ENCODE results near the gene FBXL3. TPM values are rescaled to one million over a fixed set of nuclear protein-coding genes. Genes with fewer than 3 reads are reported as not detected.

FBXL3 gene
- total and polyA plus RNA-seq, 3 experiments from 2014 or later = 34.5 to 45.0 (median 41.7) TPM

- ChIA-PET CTCF (interaction anchor here (1.3 to 6.0 kb wide), 2 partner anchors 13 to 21 kb away, joined by 3 to 71 read pairs; partner anchors contain the start of gene CLN5), POLR2A (interaction anchor here (0.7 to 1.2 kb wide), 2 partner anchors 14 to 16 kb away, joined by 3 to 4 read pairs; partner anchors contain the start of gene CLN5)
- Histone ChIP-seq H3K27ac (ENCODE audit: low read depth, low read length) (no peak overlapping the region), H3K4me1 (ENCODE audit: insufficient read depth, low read length) (no peaks in the 10 kb centered on the region), H3K4me3 (ENCODE audit: low read length) (no peak overlapping the region), H3K27me3 (ENCODE audit: insufficient read depth, low read length, poor library complexity, severe bottlenecking) (peaks cover 10% of the 10 kb centered on the region), H3K9me3 (ENCODE audit: low read length) (no peaks in the 10 kb centered on the region), H3K36me3 (ENCODE audit: insufficient read depth, low read length) (no peaks in the 10 kb centered on the region)
- peaks cover 8 to 24% (median 14%) of the 10 kb centered on the region in 3 donors for H3K4me1 Mint-ChIP-seq
- H3K9me3 Mint-ChIP-seq = peaks cover 0 to 2% (median 0%) of the 10 kb centered on the region in 5 donors
- peak overlapping the region in 1 of 7 donors; percentile 53 for H3K4me3 Mint-ChIP-seq
- peaks cover 38 to 72% of the 10 kb centered on the region in 2 donors for H3K27me3 Mint-ChIP-seq
- no peaks in the 10 kb centered on the region for H3K36me3 Mint-ChIP-seq
- H3K27ac Mint-ChIP-seq = peak overlapping the region in 1 of 8 donors; percentile 77
- no peak for DNase-seq
Measured at GRCh38 chr13:76976929-76977328, 50.0 kb downstream of the FBXL3 start.

DNA sequence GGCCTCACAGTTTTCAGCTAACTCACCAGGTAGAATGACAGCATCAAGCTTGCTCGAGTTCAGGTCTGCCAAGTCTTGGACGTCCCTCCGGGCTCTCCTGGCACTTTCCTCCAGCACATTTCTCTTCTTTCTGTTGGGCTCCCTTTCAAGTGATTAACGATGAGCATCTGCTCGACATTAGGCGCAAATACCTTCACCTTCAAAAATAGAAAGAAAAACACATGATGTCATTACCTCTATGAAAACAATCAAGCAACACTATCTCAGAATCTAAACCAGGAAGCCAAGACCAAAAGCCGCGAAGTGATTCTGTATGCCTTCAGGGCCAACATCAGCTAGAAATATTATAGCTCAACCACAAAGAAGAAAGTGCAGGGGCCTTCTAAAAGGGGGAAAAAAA lies 50.5 kb downstream of the FBXL3 start:
- CTCF ChIA-PET = interaction anchor here (1.3 to 6.0 kb wide), 2 partner anchors 13 to 22 kb away, joined by 3 to 71 read pairs; partner anchors contain the start of gene CLN5
- H3K4me3 Mint-ChIP-seq = peak overlapping the region in 3 of 7 donors; percentile 39 to 53 (median 50)
- no peaks in the 10 kb centered on the region for H3K36me3 Mint-ChIP-seq
- no peaks in the 10 kb centered on the region for H3K36me3 ChIP-seq (ENCODE audit: insufficient read depth, low read length)
- peaks cover 8 to 24% (median 14%) of the 10 kb centered on the region in 3 donors for H3K4me1 Mint-ChIP-seq
- peaks cover 37 to 72% of the 10 kb centered on the region in 2 donors for H3K27me3 Mint-ChIP-seq
- no peak overlapping the region for H3K4me3 ChIP-seq (ENCODE audit: low read length)
- H3K9me3 Mint-ChIP-seq = peaks cover 0 to 2% (median 0%) of the 10 kb centered on the region in 5 donors
- H3K27ac ChIP-seq (ENCODE audit: low read depth, low read length) = no peak overlapping the region
- peak overlapping the region in 3 of 8 donors; percentile 42 to 77 (median 77) for H3K27ac Mint-ChIP-seq
- POLR2A ChIA-PET = interaction anchor here (0.7 to 1.2 kb wide), 2 partner anchors 15 to 16 kb away, joined by 3 to 4 read pairs; partner anchors contain the start of gene CLN5
- H3K9me3 ChIP-seq (ENCODE audit: low read length) = no peaks in the 10 kb centered on the region
- H3K4me1 ChIP-seq (ENCODE audit: insufficient read depth, low read length) = no peaks in the 10 kb centered on the region
- H3K27me3 ChIP-seq (ENCODE audit: insufficient read depth, low read length, poor library complexity, severe bottlenecking) = peaks cover 10% of the 10 kb centered on the region
- peak in 1 of 5 donors; percentile 5 for DNase-seq

DNA sequence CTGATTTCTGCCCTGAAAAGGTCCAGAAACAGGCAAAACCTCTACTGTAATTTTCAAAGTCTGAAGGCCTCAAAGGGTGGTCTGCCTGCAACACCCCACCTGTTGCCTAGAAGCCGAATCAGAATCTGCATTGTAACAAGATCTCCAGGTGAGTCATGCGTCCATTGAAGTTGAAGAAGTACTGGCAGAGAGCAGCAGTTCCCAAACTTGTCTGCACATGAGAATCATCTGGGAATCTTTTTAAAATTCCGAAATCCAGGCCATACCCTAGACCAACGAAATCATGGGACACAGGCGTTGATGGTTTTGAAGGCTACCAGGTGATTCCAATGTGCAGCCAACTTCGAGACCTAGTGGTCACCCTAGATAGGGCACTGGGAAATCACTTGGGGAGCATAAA lies 51.1 kb downstream of the FBXL3 start:
- Mint-ChIP-seq H3K36me3 (no peaks in the 10 kb centered on the region), H3K4me3 (no peak overlapping the region), H3K9me3 (peaks cover 0 to 2% (median 0%) of the 10 kb centered on the region in 5 donors), H3K27me3 (peaks cover 34 to 72% of the 10 kb centered on the region in 2 donors), H3K27ac (peak overlapping the region in 1 of 8 donors; percentile 77), H3K4me1 (peaks cover 8 to 24% (median 14%) of the 10 kb centered on the region in 3 donors)
- H3K4me3 ChIP-seq (ENCODE audit: low read length) = no peak overlapping the region
- no peaks in the 10 kb centered on the region for H3K9me3 ChIP-seq (ENCODE audit: low read length)
- ChIA-PET CTCF (interaction anchor here (6.0 kb wide), 1 partner anchor 14 kb away, joined by 71 read pairs; the partner anchor contains the start of gene CLN5), POLR2A (interaction anchor here (0.7 to 1.2 kb wide), 3 partner anchors 16 to 1649 kb away, joined by 4 to 12 read pairs (median 5); partner anchors contain the start of gene CLN5)
- DNase-seq = no peak
- H3K4me1 ChIP-seq (ENCODE audit: insufficient read depth, low read length) = no peaks in the 10 kb centered on the region
- H3K36me3 ChIP-seq (ENCODE audit: insufficient read depth, low read length) = no peaks in the 10 kb centered on the region
- peaks cover 10% of the 10 kb centered on the region for H3K27me3 ChIP-seq (ENCODE audit: insufficient read depth, low read length, poor library complexity, severe bottlenecking)
- no peak overlapping the region for H3K27ac ChIP-seq (ENCODE audit: low read depth, low read length)

DNA sequence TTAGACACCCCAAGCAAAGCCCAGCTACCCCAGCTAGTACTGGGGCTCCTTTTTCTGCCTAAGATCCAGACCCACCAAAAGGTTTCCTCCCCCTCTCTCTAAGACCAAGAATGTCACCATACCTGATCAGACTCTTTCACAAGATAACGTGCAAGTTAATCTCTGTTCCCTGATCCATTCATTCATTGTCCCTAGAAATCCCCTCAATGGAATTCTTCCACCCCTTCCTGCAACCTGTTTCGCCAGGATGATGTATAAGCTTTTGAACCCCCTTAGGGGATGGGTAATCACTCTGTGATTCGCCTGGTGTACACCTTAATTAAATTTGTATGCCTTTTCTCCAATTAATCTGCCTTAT lies 52.4 kb downstream of the FBXL3 start:
- CTCF ChIA-PET = no interaction called here
- no peak overlapping the region for H3K4me3 ChIP-seq (ENCODE audit: low read length)
- H3K4me3 Mint-ChIP-seq = no peak overlapping the region
- DNase-seq = no peak
- no peaks in the 10 kb centered on the region for H3K36me3 Mint-ChIP-seq
- H3K4me1 Mint-ChIP-seq = peaks cover 6 to 21% (median 9%) of the 10 kb centered on the region in 3 donors
- no peaks in the 10 kb centered on the region for H3K36me3 ChIP-seq (ENCODE audit: insufficient read depth, low read length)
- H3K27ac Mint-ChIP-seq = no peak overlapping the region
- H3K27me3 Mint-ChIP-seq = peaks cover 30 to 77% of the 10 kb centered on the region in 2 donors
- no peak overlapping the region for H3K27ac ChIP-seq (ENCODE audit: low read depth, low read length)
- peaks cover 0 to 2% (median 0%) of the 10 kb centered on the region in 5 donors for H3K9me3 Mint-ChIP-seq
- no peaks in the 10 kb centered on the region for H3K4me1 ChIP-seq (ENCODE audit: insufficient read depth, low read length)
- no peaks in the 10 kb centered on the region for H3K9me3 ChIP-seq (ENCODE audit: low read length)
- POLR2A ChIA-PET = no interaction called here
- H3K27me3 ChIP-seq (ENCODE audit: insufficient read depth, low read length, poor library complexity, severe bottlenecking) = peaks cover 10% of the 10 kb centered on the region

DNA sequence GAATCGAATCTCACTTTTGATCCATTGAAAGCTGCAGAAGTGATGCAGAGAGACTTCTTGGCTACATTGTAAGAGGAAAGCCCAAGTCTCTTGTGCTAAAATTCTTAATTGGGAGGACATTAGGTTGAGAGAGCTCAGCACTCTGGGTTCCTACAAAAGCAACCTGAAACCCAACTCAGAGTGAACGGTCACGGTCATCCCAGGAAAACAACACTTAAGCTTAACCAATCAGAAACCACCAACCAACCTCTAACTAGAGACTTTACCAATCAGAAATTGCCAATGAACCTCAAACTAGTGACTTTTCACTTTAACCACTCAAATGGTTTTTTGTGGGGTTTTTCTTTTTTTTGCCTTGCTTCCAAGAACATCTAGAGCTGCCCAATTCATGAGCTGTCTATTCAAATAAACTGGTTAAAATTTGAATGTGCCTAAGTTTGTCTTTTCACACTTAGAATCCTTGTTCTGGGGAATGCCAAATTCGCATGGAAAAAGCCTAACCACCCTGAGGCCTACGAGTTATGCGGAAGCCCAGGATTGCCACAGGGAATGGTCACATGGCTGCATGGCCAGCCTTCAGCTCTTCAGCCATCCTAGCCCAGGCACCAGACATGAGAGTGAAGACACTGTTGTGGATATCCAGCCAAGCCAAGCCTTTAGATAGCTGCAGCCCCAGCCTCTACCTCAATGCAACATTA lies 52.9 kb downstream of the FBXL3 start:
- peaks cover 0 to 2% (median 0%) of the 10 kb centered on the region in 5 donors for H3K9me3 Mint-ChIP-seq
- H3K36me3 Mint-ChIP-seq = no peaks in the 10 kb centered on the region
- no peak for DNase-seq
- peaks cover 28 to 80% of the 10 kb centered on the region in 2 donors for H3K27me3 Mint-ChIP-seq
- H3K4me3 Mint-ChIP-seq = no peak overlapping the region
- peaks cover 11% of the 10 kb centered on the region for H3K27me3 ChIP-seq (ENCODE audit: insufficient read depth, low read length, poor library complexity, severe bottlenecking)
- H3K9me3 ChIP-seq (ENCODE audit: low read length) = no peaks in the 10 kb centered on the region
- H3K4me1 ChIP-seq (ENCODE audit: insufficient read depth, low read length) = no peaks in the 10 kb centered on the region
- ChIA-PET CTCF (no interaction called here), POLR2A (no interaction called here)
- H3K4me1 Mint-ChIP-seq = peaks cover 6 to 19% (median 9%) of the 10 kb centered on the region in 3 donors
- no peak overlapping the region for H3K27ac ChIP-seq (ENCODE audit: low read depth, low read length)
- no peaks in the 10 kb centered on the region for H3K36me3 ChIP-seq (ENCODE audit: insufficient read depth, low read length)
- no peak overlapping the region for H3K4me3 ChIP-seq (ENCODE audit: low read length)
- peak overlapping the region in 1 of 8 donors; percentile 39 for H3K27ac Mint-ChIP-seq

DNA sequence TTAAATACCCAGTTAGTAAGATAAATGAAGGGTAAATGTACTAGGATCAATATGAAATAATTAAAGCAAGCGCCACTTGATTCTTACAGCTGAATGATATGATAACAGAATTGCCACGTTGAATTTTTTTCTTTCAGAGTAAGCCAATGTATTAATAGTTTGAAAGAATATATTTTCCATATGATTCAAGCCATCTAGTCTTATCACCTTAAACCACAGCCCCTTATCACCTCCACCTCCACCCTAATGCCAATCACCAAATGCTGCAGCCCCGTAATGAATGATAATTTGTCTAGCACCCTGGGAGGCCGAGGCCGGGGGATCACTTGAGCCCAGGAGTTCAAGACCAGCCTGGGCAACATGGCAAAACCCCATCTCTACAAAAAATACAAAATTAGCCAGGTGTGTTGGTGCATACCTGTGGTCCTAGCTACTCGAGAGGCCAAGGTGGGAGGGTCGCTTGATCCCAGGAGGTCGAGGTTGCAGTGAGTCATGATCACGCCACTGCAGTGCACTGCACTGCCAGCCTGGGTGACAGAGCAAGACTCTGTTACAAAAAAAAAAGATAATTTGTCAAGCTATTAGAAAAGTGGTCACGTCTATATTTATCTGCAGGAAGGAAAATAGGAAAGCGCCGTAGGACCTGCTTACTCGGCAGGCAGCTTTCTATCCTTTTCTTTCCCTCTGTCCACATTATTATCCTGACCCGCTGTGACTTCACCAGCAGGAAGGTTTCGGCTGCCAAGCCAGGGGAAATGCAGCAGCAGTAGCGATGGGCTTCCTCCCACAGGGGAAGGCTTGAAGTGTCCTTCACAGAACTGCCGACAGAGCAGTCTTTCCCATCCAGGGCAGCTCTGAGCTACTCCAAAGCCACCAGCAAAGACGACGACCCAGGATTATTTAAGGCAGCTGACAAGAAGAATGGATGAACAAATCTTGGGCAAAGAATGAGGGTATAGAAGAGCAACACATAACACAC lies 54.8 kb downstream of the FBXL3 start:
- peaks cover 8% of the 10 kb centered on the region for H3K27me3 ChIP-seq (ENCODE audit: insufficient read depth, low read length, poor library complexity, severe bottlenecking)
- POLR2A ChIA-PET = no interaction called here
- Mint-ChIP-seq H3K9me3 (no peaks in the 10 kb centered on the region), H3K27me3 (peaks cover 33 to 75% of the 10 kb centered on the region in 2 donors), H3K4me3 (no peak overlapping the region), H3K4me1 (peaks cover 6 to 14% (median 9%) of the 10 kb centered on the region in 3 donors), H3K27ac (peak overlapping the region in 1 of 8 donors; percentile 8), H3K36me3 (no peaks in the 10 kb centered on the region)
- no peaks in the 10 kb centered on the region for H3K36me3 ChIP-seq (ENCODE audit: insufficient read depth, low read length)
- H3K4me1 ChIP-seq (ENCODE audit: insufficient read depth, low read length) = no peaks in the 10 kb centered on the region
- no peaks in the 10 kb centered on the region for H3K9me3 ChIP-seq (ENCODE audit: low read length)
- no peak overlapping the region for H3K27ac ChIP-seq (ENCODE audit: low read depth, low read length)
- H3K4me3 ChIP-seq (ENCODE audit: low read length) = no peak overlapping the region
- CTCF ChIA-PET = interaction anchor here (1.6 kb wide), 1 partner anchor 8 kb away, joined by 10 read pairs; no protein-coding TSS in a partner anchor
- no peak for DNase-seq

- Histone ChIP-seq H3K4me3 (ENCODE audit: low read length) (no peak overlapping the region), H3K36me3 (ENCODE audit: insufficient read depth, low read length) (no peaks in the 10 kb centered on the region), H3K27ac (ENCODE audit: low read depth, low read length) (no peak overlapping the region), H3K27me3 (ENCODE audit: insufficient read depth, low read length, poor library complexity, severe bottlenecking) (peaks cover 8% of the 10 kb centered on the region), H3K4me1 (ENCODE audit: insufficient read depth, low read length) (no peaks in the 10 kb centered on the region), H3K9me3 (ENCODE audit: low read length) (no peaks in the 10 kb centered on the region)
- Mint-ChIP-seq H3K36me3 (no peaks in the 10 kb centered on the region), H3K4me3 (no peak overlapping the region), H3K4me1 (peaks cover under 1 to 5% (median 3%) of the 10 kb centered on the region in 3 donors), H3K27me3 (peaks cover 40 to 74% of the 10 kb centered on the region in 2 donors), H3K27ac (no peak overlapping the region), H3K9me3 (no peaks in the 10 kb centered on the region)
- ChIA-PET CTCF (interaction anchor here (1.6 kb wide), 1 partner anchor 9 kb away, joined by 10 read pairs; no protein-coding TSS in a partner anchor), POLR2A (no interaction called here)
- no peak for DNase-seq
Measured at GRCh38 chr13:76971215-76971614, 55.7 kb downstream of the FBXL3 start.
